PFSK-1 (cell line): ENCODE measurements around the gene LRMDA.

Experiments used
- POLR2AphosphoS5 ChIP-seq: IDR thresholded peaks from 2 replicates; pipeline ENCODE4 v1.6.1; 2012; ENCODE audit warnings: low read depth, mild to moderate bottlenecking, control low read depth, low read length, moderate library complexity
- SIN3A ChIP-seq: IDR thresholded peaks from 2 replicates; pipeline ENCODE4 v1.6.1; 2012; ENCODE audit warnings: mild to moderate bottlenecking, low read length, moderate library complexity, borderline replicate concordance; ENCODE audit not compliant: insufficient read depth
- TAF1 ChIP-seq: IDR thresholded peaks from 2 replicates; pipeline ENCODE4 v1.6.1; 2012; ENCODE audit warnings: low read length, control low read depth, borderline replicate concordance; ENCODE audit not compliant: insufficient read depth
- TF ChIP-seq, protein P1 (sequence below), 2 experiments: IDR thresholded peaks; 2 replicates each; pipeline versions ENCODE4 v1.6.1 to v1.8.0; 2011 to 2012; ENCODE audit warnings: low read depth in 2 of 2, low read length in 2 of 2, control low read depth in 1 of 2, inconsistent platforms in 1 of 2, mild to moderate bottlenecking in 1 of 2, moderate library complexity in 1 of 2; ENCODE audit not compliant: insufficient read depth in 1 of 2

GRCh38 chr10:75464478-75465449 is 33.3 kb downstream of the LRMDA start:
- no peak for TF ChIP-seq TAF1
- no peak for TF ChIP-seq POLR2AphosphoS5
- TF ChIP-seq SIN3A, result no peak
- TF ChIP-seq, protein P1, sequence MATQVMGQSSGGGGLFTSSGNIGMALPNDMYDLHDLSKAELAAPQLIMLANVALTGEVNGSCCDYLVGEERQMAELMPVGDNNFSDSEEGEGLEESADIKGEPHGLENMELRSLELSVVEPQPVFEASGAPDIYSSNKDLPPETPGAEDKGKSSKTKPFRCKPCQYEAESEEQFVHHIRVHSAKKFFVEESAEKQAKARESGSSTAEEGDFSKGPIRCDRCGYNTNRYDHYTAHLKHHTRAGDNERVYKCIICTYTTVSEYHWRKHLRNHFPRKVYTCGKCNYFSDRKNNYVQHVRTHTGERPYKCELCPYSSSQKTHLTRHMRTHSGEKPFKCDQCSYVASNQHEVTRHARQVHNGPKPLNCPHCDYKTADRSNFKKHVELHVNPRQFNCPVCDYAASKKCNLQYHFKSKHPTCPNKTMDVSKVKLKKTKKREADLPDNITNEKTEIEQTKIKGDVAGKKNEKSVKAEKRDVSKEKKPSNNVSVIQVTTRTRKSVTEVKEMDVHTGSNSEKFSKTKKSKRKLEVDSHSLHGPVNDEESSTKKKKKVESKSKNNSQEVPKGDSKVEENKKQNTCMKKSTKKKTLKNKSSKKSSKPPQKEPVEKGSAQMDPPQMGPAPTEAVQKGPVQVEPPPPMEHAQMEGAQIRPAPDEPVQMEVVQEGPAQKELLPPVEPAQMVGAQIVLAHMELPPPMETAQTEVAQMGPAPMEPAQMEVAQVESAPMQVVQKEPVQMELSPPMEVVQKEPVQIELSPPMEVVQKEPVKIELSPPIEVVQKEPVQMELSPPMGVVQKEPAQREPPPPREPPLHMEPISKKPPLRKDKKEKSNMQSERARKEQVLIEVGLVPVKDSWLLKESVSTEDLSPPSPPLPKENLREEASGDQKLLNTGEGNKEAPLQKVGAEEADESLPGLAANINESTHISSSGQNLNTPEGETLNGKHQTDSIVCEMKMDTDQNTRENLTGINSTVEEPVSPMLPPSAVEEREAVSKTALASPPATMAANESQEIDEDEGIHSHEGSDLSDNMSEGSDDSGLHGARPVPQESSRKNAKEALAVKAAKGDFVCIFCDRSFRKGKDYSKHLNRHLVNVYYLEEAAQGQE (IDR thresholded peaks at IDR 0.05; ENCODE audit: insufficient read depth in 1 of 2, low read depth in 2 of 2, low read length in 2 of 2), result no peak
